Measurements from ENCODE around the gene PHACTR3.

PHACTR3 gene

GRCh38 chr20:59623583-59623982 lies 19.2 kb downstream of the PHACTR3 start:
- no peak for DNase-seq

- no peak for DNase-seq
Observed at GRCh38 chr20:59624401-59624800, 20.1 kb downstream of the PHACTR3 start.

GRCh38 chr20:59625214-59625922 lies 21.0 kb downstream of the PHACTR3 start:
- no peak for DNase-seq

- DNase-seq = no peak
Observed at GRCh38 chr20:59627298-59627697, 23.0 kb downstream of the PHACTR3 start.

GRCh38 chr20:59628171-59628570 lies 23.8 kb downstream of the PHACTR3 start:
- no peak for DNase-seq

- no peak for DNase-seq
Observed at GRCh38 chr20:59629141-59630045, 25.1 kb downstream of the PHACTR3 start.

GRCh38 chr20:59630526-59630925 lies 26.2 kb downstream of the PHACTR3 start:
- DNase-seq = no peak

- DNase-seq = no peak
Observed at GRCh38 chr20:59631751-59632540, 27.6 kb downstream of the PHACTR3 start.

GRCh38 chr20:59632541-59633113 lies 28.3 kb downstream of the PHACTR3 start:
- DNase-seq = no peak

- DNase-seq = no peak
Observed at GRCh38 chr20:59633656-59634251, 29.4 kb downstream of the PHACTR3 start.

- no peak for DNase-seq
Observed at GRCh38 chr20:59634435-59635005, 30.2 kb downstream of the PHACTR3 start.

GRCh38 chr20:59636766-59637370 lies 32.5 kb downstream of the PHACTR3 start:
- DNase-seq = no peak

GRCh38 chr20:59640267-59640666 lies 35.9 kb downstream of the PHACTR3 start:
- DNase-seq = no peak

- DNase-seq = no peak
Observed at GRCh38 chr20:59643615-59644061, 39.3 kb downstream of the PHACTR3 start.

- DNase-seq = no peak
Observed at GRCh38 chr20:59644371-59644939, 40.1 kb downstream of the PHACTR3 start.

- no peak for DNase-seq
Observed at GRCh38 chr20:59645271-59645670, 40.9 kb downstream of the PHACTR3 start.

- no peak for DNase-seq
Observed at GRCh38 chr20:59645761-59646171, 41.4 kb downstream of the PHACTR3 start.

- DNase-seq = no peak
Observed at GRCh38 chr20:59646487-59646886, 42.1 kb downstream of the PHACTR3 start.

GRCh38 chr20:59647271-59647670 lies 42.9 kb downstream of the PHACTR3 start:
- DNase-seq = no peak

- no peak for DNase-seq
Observed at GRCh38 chr20:59648466-59649070, 44.2 kb downstream of the PHACTR3 start.

GRCh38 chr20:59650418-59650817 lies 46.1 kb downstream of the PHACTR3 start:
- DNase-seq = no peak

Data from inflammatory macrophage treated with lipopolysaccharide for 4 hours (primary cell).